Lung (tissue), 12 donors: ENCODE measurements around the gene DEDD. TPM values are rescaled to one million over a fixed set of nuclear protein-coding genes. Genes with fewer than 3 reads are reported as not detected.

Experiments used
- ATAC-seq: fragments of 200-7000 bp; cut with Tn5 transposase; one replicate; pipeline ENCODE4 v1.9.1; 2020; ENCODE audit warnings: moderate number of reproducible peaks; ENCODE audit not compliant: insufficient read depth, low FRiP score
- DNase-seq, 3 donors: peaks; one replicate each; pipeline ENCODE4 v3.0.0-alpha.2; 2013 to 2017
- H3K27ac ChIP-seq, 2 donors: one replicate each; pipeline ENCODE4 v1.5.1; 2013; ENCODE audit warnings: mild to moderate bottlenecking in 2 of 2, moderate library complexity in 2 of 2, control low read depth in 1 of 2, inconsistent platforms in 1 of 2, low read depth in 1 of 2, low read length in 1 of 2
- H3K27me3 ChIP-seq, 3 donors: one replicate each; pipeline ENCODE4 v1.5.1; 2013; ENCODE audit warnings: low read length in 2 of 3; ENCODE audit not compliant: control insufficient read depth in 3 of 3, insufficient read depth in 3 of 3
- H3K36me3 ChIP-seq, 4 donors: one replicate each; pipeline ENCODE4 v1.5.1; 2013; ENCODE audit warnings: low read length in 4 of 4, mild to moderate bottlenecking in 1 of 4, moderate library complexity in 1 of 4; ENCODE audit not compliant: control insufficient read depth in 4 of 4, insufficient read depth in 4 of 4
- H3K4me1 ChIP-seq, 5 donors: one replicate each; pipeline ENCODE4 v1.5.1; 2013; ENCODE audit warnings: low read length in 5 of 5, mild to moderate bottlenecking in 2 of 5, moderate library complexity in 1 of 5; ENCODE audit not compliant: control insufficient read depth in 5 of 5, insufficient read depth in 5 of 5
- H3K4me3 ChIP-seq: one replicate; pipeline ENCODE4 v1.5.1; 2013; ENCODE audit warnings: mild to moderate bottlenecking, control low read depth, moderate library complexity
- H3K9ac ChIP-seq, 2 donors: one replicate each; pipeline ENCODE4 v1.5.1; 2013; ENCODE audit warnings: low read length in 2 of 2, control low read depth in 1 of 2; ENCODE audit not compliant: insufficient read depth in 1 of 2
- H3K9me3 ChIP-seq, 4 donors: one replicate each; pipeline ENCODE4 v1.5.1; 2013; ENCODE audit warnings: low read length in 3 of 4, mild to moderate bottlenecking in 1 of 4, moderate library complexity in 1 of 4; ENCODE audit not compliant: control insufficient read depth in 4 of 4, insufficient read depth in 3 of 4
- WGBS, 2 donors: extraction: QIAGEN DNeasy Blood & Tissue Kit; methylation state at CpG; one replicate each; pipeline ENCODE4 v1.1.7; 2013; 5-methylcytosine and 5-hydroxymethylcytosine counted together
- polyA plus RNA-seq, 2 donors: library from polyadenylated mRNA; stranded (reverse); fragments of 200-250 nt; gene quantifications; one replicate each; pipeline ENCODE4 v1.2.1, GENCODE V29; 2013
- total RNA-seq, 2 donors: library from RNA; depleted of rRNA in 1 of 2; stranded (reverse); fragments of >200 nt in 1 of 2; gene quantifications; one replicate each; pipeline ENCODE4 v1.2.1, GENCODE V29; 2014 to 2021
- TF ChIP-seq, protein P1 (sequence below): IDR thresholded peaks from 2 replicates; pipeline ENCODE4 v1.5.1; 2012; ENCODE audit warnings: mild to moderate bottlenecking; ENCODE audit errors: control extremely low read depth, extremely low read depth
- donor health status: control.
- donor health status: control.
- donor health status: Bipolar disorder and iron deficiency.
- donor health status: healthy.
- donor health status: DM: yes; HTN: yes; CAD: no.

Gene DEDD
- total and polyA plus RNA-seq, 4 donors: 19.4 to 38.8 (median 30.9) TPM

GRCh38 chr1:161171191-161171590 lies 38.7 kb upstream of the DEDD start:
- no peak overlapping the region for H3K4me3 ChIP-seq
- WGBS, 2 donors: 63 to 84% methylated on average over 5 of the region's 5 CpGs
- H3K27me3 ChIP-seq: no peaks in the 10 kb centered on the region
- no peaks in the 10 kb centered on the region for H3K9me3 ChIP-seq
- ATAC-seq: no peak
- no peak for DNase-seq
- H3K27ac ChIP-seq: no peak overlapping the region
- peaks cover 0 to 13% (median 9%) of the 10 kb centered on the region in 5 donors for H3K4me1 ChIP-seq
- TF ChIP-seq, protein P1, sequence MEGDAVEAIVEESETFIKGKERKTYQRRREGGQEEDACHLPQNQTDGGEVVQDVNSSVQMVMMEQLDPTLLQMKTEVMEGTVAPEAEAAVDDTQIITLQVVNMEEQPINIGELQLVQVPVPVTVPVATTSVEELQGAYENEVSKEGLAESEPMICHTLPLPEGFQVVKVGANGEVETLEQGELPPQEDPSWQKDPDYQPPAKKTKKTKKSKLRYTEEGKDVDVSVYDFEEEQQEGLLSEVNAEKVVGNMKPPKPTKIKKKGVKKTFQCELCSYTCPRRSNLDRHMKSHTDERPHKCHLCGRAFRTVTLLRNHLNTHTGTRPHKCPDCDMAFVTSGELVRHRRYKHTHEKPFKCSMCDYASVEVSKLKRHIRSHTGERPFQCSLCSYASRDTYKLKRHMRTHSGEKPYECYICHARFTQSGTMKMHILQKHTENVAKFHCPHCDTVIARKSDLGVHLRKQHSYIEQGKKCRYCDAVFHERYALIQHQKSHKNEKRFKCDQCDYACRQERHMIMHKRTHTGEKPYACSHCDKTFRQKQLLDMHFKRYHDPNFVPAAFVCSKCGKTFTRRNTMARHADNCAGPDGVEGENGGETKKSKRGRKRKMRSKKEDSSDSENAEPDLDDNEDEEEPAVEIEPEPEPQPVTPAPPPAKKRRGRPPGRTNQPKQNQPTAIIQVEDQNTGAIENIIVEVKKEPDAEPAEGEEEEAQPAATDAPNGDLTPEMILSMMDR: no peak
- no peak overlapping the region for H3K9ac ChIP-seq
- H3K36me3 ChIP-seq: peaks cover 7 to 44% (median 37%) of the 10 kb centered on the region in 4 donors

DNA sequence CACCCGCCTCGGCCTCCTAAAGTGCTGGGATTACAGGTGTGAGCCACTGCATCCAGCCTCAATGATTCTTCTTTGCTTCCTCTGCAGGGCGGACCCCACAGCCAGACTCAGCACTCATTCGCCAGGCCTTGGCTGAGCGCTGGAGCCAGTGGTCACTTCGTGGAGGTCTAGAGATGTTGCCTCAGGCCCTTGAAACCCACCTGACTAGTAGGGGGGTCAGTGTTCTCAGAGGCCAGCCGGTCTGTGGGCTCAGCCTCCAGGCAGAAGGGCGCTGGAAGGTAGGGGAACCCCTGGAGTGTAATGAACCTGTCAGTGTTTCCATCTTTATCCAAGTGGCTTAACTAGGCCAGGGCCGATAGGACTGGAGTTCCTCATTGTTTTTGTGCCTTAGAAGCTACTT lies 36.4 kb upstream of the DEDD start:
- Histone ChIP-seq H3K4me3 (no peak overlapping the region), H3K36me3 (peaks cover 3 to 33% (median 28%) of the 10 kb centered on the region in 4 donors), H3K9ac (no peak overlapping the region), H3K27me3 (no peaks in the 10 kb centered on the region), H3K4me1 (peaks cover 4 to 21% (median 7%) of the 10 kb centered on the region in 5 donors), H3K27ac (no peak overlapping the region), H3K9me3 (no peaks in the 10 kb centered on the region)
- ATAC-seq: no peak
- WGBS, 2 donors: 92 to 95% methylated on average over 9 of the region's 9 CpGs
- TF ChIP-seq, protein P1: no peak
- no peak for DNase-seq

DNA sequence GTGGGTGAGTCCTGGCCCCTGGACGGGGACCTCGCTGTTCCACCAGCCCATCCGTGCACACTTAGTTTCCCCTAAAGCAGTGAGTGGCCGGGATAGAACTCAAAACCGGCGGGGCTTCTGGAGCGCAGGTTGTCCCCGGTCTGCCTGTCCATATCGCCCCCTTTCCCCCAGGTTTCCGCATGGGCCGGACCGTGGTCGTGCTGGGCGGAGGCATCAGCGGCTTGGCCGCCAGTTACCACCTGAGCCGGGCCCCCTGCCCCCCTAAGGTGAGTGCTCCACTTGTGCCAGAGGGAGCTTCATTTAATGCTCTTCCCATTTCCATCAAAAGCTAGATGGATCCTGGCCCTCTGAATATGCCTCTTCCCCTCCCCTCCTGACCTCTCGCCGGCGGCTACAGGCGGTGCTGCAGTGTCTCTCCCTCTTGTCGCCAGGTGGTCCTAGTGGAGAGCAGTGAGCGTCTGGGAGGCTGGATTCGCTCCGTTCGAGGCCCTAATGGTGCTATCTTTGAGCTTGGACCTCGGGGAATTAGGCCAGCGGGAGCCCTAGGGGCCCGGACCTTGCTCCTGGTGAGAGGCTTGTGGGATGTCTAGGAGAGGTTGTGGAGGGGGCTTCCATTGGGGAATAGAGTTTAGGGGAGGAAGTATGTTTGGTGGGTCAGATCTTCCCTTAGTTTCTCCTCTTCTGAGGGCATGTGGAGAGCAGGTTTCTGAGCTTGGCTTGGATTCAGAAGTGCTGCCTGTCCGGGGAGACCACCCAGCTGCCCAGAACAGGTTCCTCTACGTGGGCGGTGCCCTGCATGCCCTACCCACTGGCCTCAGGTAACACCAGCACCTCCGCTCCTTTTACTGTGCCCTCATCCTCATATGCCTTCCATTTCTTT lies 34.4 kb upstream of the DEDD start:
- peak; percentile 1 for ATAC-seq
- peak overlapping the region; percentile 86 to 94 for H3K27ac ChIP-seq
- TF ChIP-seq, protein P1: no peak
- H3K27me3 ChIP-seq: no peaks in the 10 kb centered on the region
- 9 to 10% methylated on average over 33 of the region's 33 CpGs for WGBS, 2 donors
- peak in 2 of 3 donors; percentile 15 to 34 for DNase-seq
- peaks cover 0 to 15% (median 4%) of the 10 kb centered on the region in 5 donors for H3K4me1 ChIP-seq
- peak overlapping the region; percentile 66 for H3K4me3 ChIP-seq
- H3K36me3 ChIP-seq: peaks cover 0 to 31% (median 17%) of the 10 kb centered on the region in 4 donors
- H3K9ac ChIP-seq: peak overlapping the region; percentile 83 to 91
- H3K9me3 ChIP-seq: no peaks in the 10 kb centered on the region
